SK-N-SH treated with all-trans-retinoic acid at 6 μM for 48 hours (cell line): ENCODE results near the gene CIRBP.
"Not testable (repeated sequence)": the region's sequence is repeated elsewhere in the genome, so short reads cannot be mapped to it uniquely, and the experiment has no call there.

Source experiments
- ATAC-seq: fragments of 200-7000 bp; cut with Tn5 transposase; 3 replicates; pipeline ENCODE4 v1.9.1; 2020; ENCODE audit warnings: mild to moderate bottlenecking, moderate library complexity
- ARNTL ChIP-seq: fragments of 450-650 bp; formaldehyde crosslinking; IDR thresholded peaks from 2 replicates; pipeline ENCODE4 v1.5.0; 2020; ENCODE audit warnings: low read depth, mild to moderate bottlenecking, moderate library complexity, borderline replicate concordance
- BACH2 ChIP-seq: fragments of 250-450 bp; sonication (Bioruptor Pico); IDR thresholded peaks from 2 replicates; pipeline ENCODE4 v1.9.0; 2021; ENCODE audit warnings: mild to moderate bottlenecking, borderline replicate concordance
- CREB5 ChIP-seq: fragments of 250-450 bp; sonication (Bioruptor Pico); IDR thresholded peaks from 2 replicates; pipeline ENCODE4 v1.5.1; 2020; ENCODE audit warnings: low read depth, mild to moderate bottlenecking, moderate library complexity
- CSDC2 ChIP-seq: fragments of 250-450 bp; sonication (Bioruptor Pico); IDR thresholded peaks from 2 replicates; pipeline ENCODE4 v1.5.0; 2020; ENCODE audit warnings: mild to moderate bottlenecking, moderate library complexity
- CSRNP3 ChIP-seq: fragments of 250-450 bp; sonication (Bioruptor Pico); IDR thresholded peaks from 2 replicates; pipeline ENCODE4 v1.5.1; 2021; ENCODE audit warnings: mild to moderate bottlenecking, moderate library complexity
- ESRRG ChIP-seq: fragments of 250-450 bp; sonication (Bioruptor Pico); IDR thresholded peaks from 2 replicates; pipeline ENCODE4 v1.6.1; 2021; ENCODE audit warnings: mild to moderate bottlenecking
- GLIS3 ChIP-seq: fragments of 250-450 bp; sonication (Bioruptor Pico); IDR thresholded peaks from 2 replicates; pipeline ENCODE4 v1.5.0; 2020; ENCODE audit warnings: mild to moderate bottlenecking, moderate library complexity
- ISL1 ChIP-seq: fragments of 250-450 bp; sonication (Bioruptor Pico); IDR thresholded peaks from 2 replicates; pipeline ENCODE4 v2.1.2; 2022; ENCODE audit warnings: mild to moderate bottlenecking, moderate library complexity
- OSR1 ChIP-seq: fragments of 250-450 bp; sonication (Bioruptor Pico); IDR thresholded peaks from 2 replicates; pipeline ENCODE4 v1.8.0; 2022; ENCODE audit warnings: moderate library complexity, mild to moderate bottlenecking, inconsistent platforms
- PATZ1 ChIP-seq: fragments of 250-450 bp; sonication (Bioruptor Pico); IDR thresholded peaks from 2 replicates; pipeline ENCODE4 v1.8.0; 2020; ENCODE audit warnings: mild to moderate bottlenecking, moderate library complexity, borderline replicate concordance
- POU6F1 ChIP-seq: fragments of 250-450 bp; sonication (Bioruptor Pico); IDR thresholded peaks from 2 replicates; pipeline ENCODE4 v1.8.0; 2021; ENCODE audit warnings: low read depth, mild to moderate bottlenecking, moderate library complexity, borderline replicate concordance
- PPARA ChIP-seq: fragments of 250-450 bp; sonication (Bioruptor Pico); IDR thresholded peaks from 2 replicates; pipeline ENCODE4 v1.5.0; 2020; ENCODE audit warnings: mild to moderate bottlenecking, borderline replicate concordance
- RARB ChIP-seq: fragments of 250-450 bp; sonication (Bioruptor Pico); IDR thresholded peaks from 2 replicates; pipeline ENCODE4 v1.8.0; 2021; ENCODE audit warnings: mild to moderate bottlenecking, moderate library complexity
- SNAI2 ChIP-seq: fragments of 250-450 bp; sonication (Bioruptor Pico); IDR thresholded peaks from 2 replicates; pipeline ENCODE4 v1.5.0; 2020; ENCODE audit warnings: mild to moderate bottlenecking, moderate library complexity
- TCF4 ChIP-seq: fragments of 250-450 bp; sonication (Bioruptor Pico); IDR thresholded peaks from 2 replicates; pipeline ENCODE4 v1.8.0; 2021; ENCODE audit warnings: mild to moderate bottlenecking, moderate library complexity, borderline replicate concordance
- TOX ChIP-seq: fragments of 250-450 bp; sonication (Bioruptor Pico); IDR thresholded peaks from 2 replicates; pipeline ENCODE4 v1.8.0; 2021; ENCODE audit warnings: mild to moderate bottlenecking, moderate library complexity, borderline replicate concordance
- TSHZ2 ChIP-seq: fragments of 250-450 bp; sonication (Bioruptor Pico); IDR thresholded peaks from 2 replicates; pipeline ENCODE4 v1.5.0; 2020; ENCODE audit warnings: mild to moderate bottlenecking, moderate library complexity
- ZC3H10 ChIP-seq: fragments of 250-450 bp; sonication (Bioruptor Pico); IDR thresholded peaks from 2 replicates; pipeline ENCODE4 v1.5.1; 2021; ENCODE audit warnings: mild to moderate bottlenecking, moderate library complexity
- ZFP30 ChIP-seq: fragments of 450-650 bp; formaldehyde crosslinking; IDR thresholded peaks from 2 replicates; pipeline ENCODE4 v1.5.0; 2022; ENCODE audit warnings: mild to moderate bottlenecking, moderate library complexity
- ZNF565 ChIP-seq: fragments of 450-650 bp; formaldehyde crosslinking; conservative IDR thresholded peaks from 2 replicates; pipeline ENCODE4 v1.5.0; 2020; ENCODE audit warnings: low read depth, mild to moderate bottlenecking, moderate library complexity
- ZNF70 ChIP-seq: fragments of 450-650 bp; formaldehyde crosslinking; IDR thresholded peaks from 2 replicates; pipeline ENCODE4 v1.5.0; 2020; ENCODE audit warnings: mild to moderate bottlenecking, moderate library complexity
- ZNF8 ChIP-seq: fragments of 450-650 bp; formaldehyde crosslinking; IDR thresholded peaks from 2 replicates; pipeline ENCODE4 v1.5.0; 2020; ENCODE audit warnings: mild to moderate bottlenecking, moderate library complexity

CIRBP gene

GRCh38 chr19:1318678-1319471, 49.7 kb downstream of the CIRBP start:
- no peak for ATAC-seq
- TF ChIP-seq OSR1 (no peak), ISL1 (CRISPR knock-in tag) (no peak), ZNF8 (CRISPR knock-in tag) (no peak), ZNF565 (CRISPR knock-in tag) (no peak), PPARA (CRISPR knock-in tag) (no peak), CSDC2 (CRISPR knock-in tag) (no peak), ARNTL (CRISPR knock-in tag) (no peak), BACH2 (CRISPR knock-in tag) (no peak), PATZ1 (CRISPR knock-in tag) (no peak), GLIS3 (no peak), TCF4 (CRISPR knock-in tag) (no peak), CREB5 (no peak), RARB (no peak), ZC3H10 (CRISPR knock-in tag) (no peak)

- not testable (repeated sequence) for ATAC-seq
These were observed 51.1 kb downstream of the CIRBP start for GRCh38 chr19:1320282-1320650.

GRCh38 chr19:1321539-1321938, 52.4 kb downstream of the CIRBP start:
- ATAC-seq = no peak

More at GRCh38 chr19:1321539-1321938, 52.4 kb downstream of the CIRBP start:
- no peak for TF ChIP-seq PATZ1 (CRISPR knock-in tag)
- no peak for TF ChIP-seq SNAI2 (CRISPR knock-in tag)
- no peak for TF ChIP-seq PPARA (CRISPR knock-in tag)
- TF ChIP-seq ISL1 (CRISPR knock-in tag) = no peak
- TF ChIP-seq ZFP30 (CRISPR knock-in tag) = no peak
- no peak for TF ChIP-seq ZNF8 (CRISPR knock-in tag)
- no peak for TF ChIP-seq ZC3H10 (CRISPR knock-in tag)
- no peak for TF ChIP-seq POU6F1 (CRISPR knock-in tag)
- no peak for TF ChIP-seq ARNTL (CRISPR knock-in tag)
- TF ChIP-seq TSHZ2 = no peak
- TF ChIP-seq ZNF565 (CRISPR knock-in tag) = no peak
- TF ChIP-seq CSRNP3 (CRISPR knock-in tag) = no peak
- TF ChIP-seq TOX (CRISPR knock-in tag) = no peak
- no peak for TF ChIP-seq GLIS3
- no peak for TF ChIP-seq ZNF70 (CRISPR knock-in tag)
- TF ChIP-seq CSDC2 (CRISPR knock-in tag) = no peak
- no peak for TF ChIP-seq ESRRG
- no peak for TF ChIP-seq TCF4 (CRISPR knock-in tag)
- TF ChIP-seq RARB = no peak
- TF ChIP-seq, all 23 proteins: peak for 0
